HepG2 (cell line): ENCODE results near the gene SIX5. TPM values are rescaled to one million over a fixed set of nuclear protein-coding genes. Genes with fewer than 3 reads are reported as not detected.

Source experiments
- FOXJ3 ChIP-seq: sonication (generic); formaldehyde crosslinking; IDR thresholded peaks from 2 replicates; pipeline ENCODE4 v1.4.0; 2020; ENCODE audit warnings: missing genetic modification reagents, mild to moderate bottlenecking, borderline replicate concordance
- GLI4 ChIP-seq: sonication (generic); formaldehyde crosslinking; IDR thresholded peaks from 2 replicates; pipeline ENCODE4 v1.5.1; 2020; ENCODE audit warnings: missing genetic modification reagents, mild to moderate bottlenecking, moderate library complexity, borderline replicate concordance
- HOXA3 ChIP-seq: sonication (generic); formaldehyde crosslinking; IDR thresholded peaks from 2 replicates; pipeline ENCODE4 v1.5.0; 2020; ENCODE audit warnings: missing genetic modification reagents
- JDP2 ChIP-seq: sonication (generic); formaldehyde crosslinking; IDR thresholded peaks from 2 replicates; pipeline ENCODE4 v1.8.1; 2022; ENCODE audit warnings: missing genetic modification reagents, borderline replicate concordance
- KAT8 ChIP-seq: IDR thresholded peaks from 2 replicates; pipeline ENCODE4 v1.6.1; 2016; ENCODE audit warnings: missing genetic modification reagents, missing compliant biosample characterization
- PBX2 ChIP-seq: IDR thresholded peaks from 2 replicates; pipeline ENCODE4 v1.6.1; 2016; ENCODE audit warnings: control low read depth
- RBM39 ChIP-seq: fragments of 200-400 bp; formaldehyde crosslinking; IDR thresholded peaks from one replicate; pipeline ENCODE4 v1.6.1; 2018; ENCODE audit warnings: antibody characterized with exemption, mild to moderate bottlenecking, low read depth, low read length; ENCODE audit not compliant: poor library complexity, severe bottlenecking
- TBX3 ChIP-seq: fragments of 450-650 bp; IDR thresholded peaks from 2 replicates; pipeline ENCODE4 v1.6.1; 2017; ENCODE audit warnings: antibody characterized with exemption, mild to moderate bottlenecking, inconsistent platforms, borderline replicate concordance
- TCF7L2 ChIP-seq: IDR thresholded peaks from 2 replicates; pipeline ENCODE4 v1.6.1; 2011; ENCODE audit warnings: mild to moderate bottlenecking, low read depth, low read length, moderate library complexity
- TGIF2 ChIP-seq: IDR thresholded peaks from 2 replicates; pipeline ENCODE4 v1.6.1; 2016; ENCODE audit warnings: control low read depth, missing compliant biosample characterization
- ZBTB42 ChIP-seq: sonication (generic); formaldehyde crosslinking; IDR thresholded peaks from 2 replicates; pipeline ENCODE4 v1.5.0; 2020; ENCODE audit warnings: mild to moderate bottlenecking, missing genetic modification reagents
- ZFAT ChIP-seq: sonication (generic); formaldehyde crosslinking; conservative IDR thresholded peaks from 2 replicates; pipeline ENCODE4 v1.8.1; 2023; ENCODE audit warnings: missing genetic modification reagents, inconsistent platforms
- ZNF616 ChIP-seq: sonication (generic); formaldehyde crosslinking; IDR thresholded peaks from 2 replicates; pipeline ENCODE4 v1.5.0; 2020; ENCODE audit warnings: low read depth, mild to moderate bottlenecking, missing genetic modification reagents
- ZNF646 ChIP-seq: sonication (generic); formaldehyde crosslinking; IDR thresholded peaks from 2 replicates; pipeline ENCODE4 v1.9.0; 2021; ENCODE audit warnings: mild to moderate bottlenecking, missing genetic modification reagents
- ZNF841 ChIP-seq: sonication (generic); formaldehyde crosslinking; IDR thresholded peaks from 2 replicates; pipeline ENCODE4 v1.8.1; 2023; ENCODE audit warnings: missing genetic modification reagents, borderline replicate concordance
- polyA plus RNA-seq, 8 experiments: library from polyadenylated mRNA; depleted of rRNA in 3 of 8; stranded (reverse) in 7 of 8; unstranded in 1 of 8; fragments of >200 nt; fragmentation: Illumina TruSeq in 4 of 8; extraction: Trizol in 4 of 8; gene quantifications; 2 replicates each; pipeline versions ENCODE4 v1.2.1 to v1.2.3, GENCODE V29; 2011 to 2016; ENCODE audit warnings: low read depth in 4 of 8, missing spikeins in 1 of 8, mixed read lengths in 1 of 8; ENCODE audit not compliant: insufficient read depth in 1 of 8
- total RNA-seq, 5 experiments: library from RNA; depleted of rRNA; stranded (reverse); fragments of >200 nt; fragmentation: Illumina TruSeq; extraction: Trizol; gene quantifications; 2 replicates each; pipeline ENCODE4 v1.2.3, GENCODE V29; 2016; ENCODE audit warnings: low read depth in 1 of 5
- TF ChIP-seq, protein P1 (sequence below): sonication (generic); formaldehyde crosslinking; IDR thresholded peaks from 2 replicates; pipeline ENCODE4 v1.5.0; 2020; ENCODE audit warnings: missing genetic modification reagents
- TF ChIP-seq, protein P2 (sequence below): sonication (generic); formaldehyde crosslinking; IDR thresholded peaks from 2 replicates; pipeline ENCODE4 v1.4.0; 2020; ENCODE audit warnings: missing genetic modification reagents, borderline replicate concordance

Gene SIX5
- total and polyA plus RNA-seq, 2 of the 13 experiments (the other 11 are each of a cell fraction or from before 2014, with no cell fraction given), result 7.7 to 10.5 TPM

DNA sequence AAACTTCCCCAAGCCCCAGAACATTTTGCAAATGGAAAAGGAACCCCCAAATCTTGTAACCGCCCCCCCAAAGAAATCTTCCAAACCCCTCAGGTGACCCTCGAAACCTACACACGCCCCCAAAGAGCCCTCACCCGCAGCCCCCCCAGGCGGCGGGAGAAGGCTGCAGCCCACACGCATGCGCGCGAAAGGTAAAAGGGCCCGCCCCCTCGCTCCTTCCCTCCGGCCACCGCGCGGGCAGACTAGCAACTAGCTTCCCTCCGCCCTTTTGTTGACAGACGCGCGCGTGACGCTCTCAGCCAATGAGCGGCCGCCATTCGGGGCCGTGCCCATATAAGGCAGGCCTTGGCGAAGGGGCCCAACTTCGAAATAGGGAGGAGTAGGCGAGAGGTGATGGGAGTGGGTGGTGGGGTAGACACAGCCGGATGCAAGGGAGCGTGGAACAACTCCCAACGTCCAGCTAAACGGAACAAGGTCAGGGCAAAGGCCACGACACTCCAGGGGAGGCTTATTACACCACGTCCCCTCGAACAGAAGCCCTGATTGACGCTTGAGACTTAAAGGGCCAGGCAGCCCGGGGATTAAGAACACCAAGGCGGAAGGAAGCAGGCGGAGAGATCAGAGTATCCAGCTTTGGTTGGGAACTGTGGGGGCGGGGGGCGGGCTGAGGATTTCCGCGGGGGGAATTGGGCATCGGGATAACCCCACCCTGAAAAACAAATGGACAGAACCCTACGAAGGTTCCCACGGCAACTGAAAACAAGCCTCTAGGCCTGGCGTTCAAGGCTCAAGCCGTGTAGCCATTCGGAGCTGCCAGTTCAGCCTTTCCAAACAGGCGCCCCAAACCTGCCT lies 51.7 kb downstream of the SIX5 start (continued):
- TF ChIP-seq, protein P1, sequence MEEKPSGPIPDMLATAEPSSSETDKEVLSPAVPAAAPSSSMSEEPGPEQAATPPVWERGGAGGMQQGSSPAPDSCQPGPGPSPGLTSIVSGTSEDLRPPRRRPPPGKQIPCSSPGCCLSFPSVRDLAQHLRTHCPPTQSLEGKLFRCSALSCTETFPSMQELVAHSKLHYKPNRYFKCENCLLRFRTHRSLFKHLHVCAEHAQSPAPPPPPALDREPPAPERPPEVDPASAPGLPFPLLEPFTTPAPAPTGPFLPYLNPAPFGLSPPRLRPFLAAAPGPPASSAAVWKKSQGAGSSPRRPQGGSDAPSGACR (CRISPR knock-in tag), result peak; percentile 49; the same call in 1 of the 2 replicates
- no peak for TF ChIP-seq ZNF841 (CRISPR knock-in tag)
- no peak for TF ChIP-seq TCF7L2
- peak; percentile 89 for TF ChIP-seq TBX3
- TF ChIP-seq HOXA3, result peak; percentile 90
- TF ChIP-seq ZNF646 (CRISPR knock-in tag), result no peak
- no peak for TF ChIP-seq ZNF616 (CRISPR knock-in tag)
- TF ChIP-seq, protein P2, sequence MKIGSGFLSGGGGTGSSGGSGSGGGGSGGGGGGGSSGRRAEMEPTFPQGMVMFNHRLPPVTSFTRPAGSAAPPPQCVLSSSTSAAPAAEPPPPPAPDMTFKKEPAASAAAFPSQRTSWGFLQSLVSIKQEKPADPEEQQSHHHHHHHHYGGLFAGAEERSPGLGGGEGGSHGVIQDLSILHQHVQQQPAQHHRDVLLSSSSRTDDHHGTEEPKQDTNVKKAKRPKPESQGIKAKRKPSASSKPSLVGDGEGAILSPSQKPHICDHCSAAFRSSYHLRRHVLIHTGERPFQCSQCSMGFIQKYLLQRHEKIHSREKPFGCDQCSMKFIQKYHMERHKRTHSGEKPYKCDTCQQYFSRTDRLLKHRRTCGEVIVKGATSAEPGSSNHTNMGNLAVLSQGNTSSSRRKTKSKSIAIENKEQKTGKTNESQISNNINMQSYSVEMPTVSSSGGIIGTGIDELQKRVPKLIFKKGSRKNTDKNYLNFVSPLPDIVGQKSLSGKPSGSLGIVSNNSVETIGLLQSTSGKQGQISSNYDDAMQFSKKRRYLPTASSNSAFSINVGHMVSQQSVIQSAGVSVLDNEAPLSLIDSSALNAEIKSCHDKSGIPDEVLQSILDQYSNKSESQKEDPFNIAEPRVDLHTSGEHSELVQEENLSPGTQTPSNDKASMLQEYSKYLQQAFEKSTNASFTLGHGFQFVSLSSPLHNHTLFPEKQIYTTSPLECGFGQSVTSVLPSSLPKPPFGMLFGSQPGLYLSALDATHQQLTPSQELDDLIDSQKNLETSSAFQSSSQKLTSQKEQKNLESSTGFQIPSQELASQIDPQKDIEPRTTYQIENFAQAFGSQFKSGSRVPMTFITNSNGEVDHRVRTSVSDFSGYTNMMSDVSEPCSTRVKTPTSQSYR (CRISPR knock-in tag), result peak; percentile 59; the same call in 1 of the 2 replicates
- TF ChIP-seq ZBTB42 (CRISPR knock-in tag), result no peak
- TF ChIP-seq FOXJ3 (CRISPR knock-in tag), result peak; percentile 66; the same call in 1 of the 2 replicates
- TF ChIP-seq GLI4, result no peak
- TF ChIP-seq TGIF2 (CRISPR knock-in tag), result peak; percentile 32; the same call in 1 of the 2 replicates
- TF ChIP-seq KAT8 (CRISPR knock-in tag), result peak; percentile 61; the same call in 1 of the 2 replicates
- TF ChIP-seq ZFAT (CRISPR knock-in tag), result no peak
- TF ChIP-seq RBM39, result peak; percentile 58
- TF ChIP-seq PBX2 (CRISPR knock-in tag), result peak; percentile 85
- no peak for TF ChIP-seq JDP2 (CRISPR knock-in tag)
